ENCODE results near the gene EEF2K.

The EEF2K gene

GRCh38 chr16:22304411-22304810, 98.3 kb downstream of the EEF2K start:
- no peak overlapping the region for H3K4me3 ChIP-seq (ENCODE audit: low read depth, low read length)
- DNase-seq (ENCODE audit: low read depth, low spot score) = no peak
- TF ChIP-seq CTCF (IDR thresholded peaks at IDR 0.05; ENCODE audit: low read depth, low read length) = no peak
- in situ Hi-C loops (cut with HindIII; ENCODE audit: low sequenced_read_pairs) = no loop called here

GRCh38 chr16:22306788-22307187, 100.7 kb downstream of the EEF2K start:
- DNase-seq (ENCODE audit: low read depth, low spot score) = no peak
- H3K4me3 ChIP-seq (ENCODE audit: low read depth, low read length) = no peak overlapping the region
- in situ Hi-C loops (cut with HindIII; ENCODE audit: low sequenced_read_pairs) = no loop called here
- TF ChIP-seq CTCF (IDR thresholded peaks at IDR 0.05; ENCODE audit: low read depth, low read length) = no peak

- H3K4me3 ChIP-seq (ENCODE audit: low read depth, low read length) = no peak overlapping the region
- DNase-seq (ENCODE audit: low read depth, low spot score) = no peak
- in situ Hi-C loops (cut with HindIII; ENCODE audit: low sequenced_read_pairs) = no loop called here
- no peak for TF ChIP-seq CTCF (IDR thresholded peaks at IDR 0.05; ENCODE audit: low read depth, low read length)
These were observed 101.8 kb downstream of the EEF2K start for GRCh38 chr16:22307838-22308237.

- H3K4me3 ChIP-seq (ENCODE audit: low read depth, low read length) = no peak overlapping the region
- in situ Hi-C loops (cut with HindIII; ENCODE audit: low sequenced_read_pairs) = no loop called here
- DNase-seq (ENCODE audit: low read depth, low spot score) = no peak
- TF ChIP-seq CTCF (IDR thresholded peaks at IDR 0.05; ENCODE audit: low read depth, low read length) = no peak
These were observed 102.9 kb downstream of the EEF2K start for GRCh38 chr16:22308824-22309520.

GRCh38 chr16:22311520-22311919, 105.4 kb downstream of the EEF2K start:
- no peak for DNase-seq (ENCODE audit: low read depth, low spot score)
- no peak overlapping the region for H3K4me3 ChIP-seq (ENCODE audit: low read depth, low read length)
- in situ Hi-C loops (cut with HindIII; ENCODE audit: low sequenced_read_pairs) = no loop called here
- no peak for TF ChIP-seq CTCF (IDR thresholded peaks at IDR 0.05; ENCODE audit: low read depth, low read length)

GRCh38 chr16:22312897-22313781, 107.1 kb downstream of the EEF2K start:
- no peak for TF ChIP-seq CTCF (IDR thresholded peaks at IDR 0.05; ENCODE audit: low read depth, low read length)
- no peak for DNase-seq (ENCODE audit: low read depth, low spot score)
- in situ Hi-C loops (cut with HindIII; ENCODE audit: low sequenced_read_pairs) = no loop called here
- no peak overlapping the region for H3K4me3 ChIP-seq (ENCODE audit: low read depth, low read length)
